EL (cell line): ENCODE data around the gene CELSR1.
"Not testable (repeated sequence)": the region's sequence is repeated elsewhere in the genome, so short reads cannot be mapped to it uniquely, and the experiment has no call there.

Experiments
- DNase-seq: peaks from one replicate; pipeline ENCODE4 v3.0.0-alpha.2; 2016

Gene CELSR1

DNA sequence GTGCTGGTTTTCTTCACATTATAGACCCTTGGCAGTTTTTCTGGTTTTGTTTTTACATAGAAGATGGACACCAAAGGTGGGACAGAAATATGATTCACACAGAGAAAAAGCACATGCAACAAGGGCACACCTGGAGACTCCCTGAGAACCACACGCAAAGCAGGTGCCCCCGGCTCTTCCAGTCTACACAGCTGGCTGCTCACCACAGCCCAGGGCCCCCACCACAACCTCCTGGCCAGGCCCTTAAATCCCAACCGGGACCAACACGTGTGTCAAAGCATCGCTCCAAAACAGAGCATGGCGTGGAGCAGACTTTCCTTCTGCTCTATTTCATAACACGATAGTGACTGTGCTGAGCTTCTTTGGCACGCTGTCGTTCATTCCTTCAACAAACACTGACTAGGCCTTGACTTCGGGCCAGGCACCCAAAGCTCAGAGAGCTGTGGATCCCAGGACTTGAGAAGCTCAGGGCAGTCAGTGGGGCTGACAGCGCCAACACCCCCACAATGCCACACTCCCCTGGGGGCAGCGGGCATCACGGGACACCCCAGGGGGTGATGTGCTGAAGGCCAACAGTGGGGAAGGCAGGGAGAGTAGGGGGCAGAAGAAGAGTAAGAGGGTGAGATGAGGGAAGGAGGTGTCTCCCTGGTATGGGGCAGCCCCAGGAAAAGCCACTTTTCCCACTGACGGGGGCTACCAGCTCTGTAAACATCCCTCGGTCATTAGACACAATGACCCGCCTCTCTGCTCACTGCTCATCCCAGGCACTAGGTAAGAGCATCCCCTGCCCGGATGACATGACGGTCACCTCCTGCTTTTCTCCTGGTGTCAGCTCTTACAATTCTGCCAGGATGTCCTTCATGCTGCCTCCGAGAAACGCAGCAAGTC, 26.0 kb downstream of the CELSR1 start:
- no peak for DNase-seq

GRCh38 chr22:46509416-46510089, 27.9 kb downstream of the CELSR1 start:
- DNase-seq, result no peak

- DNase-seq, result no peak
Measured at GRCh38 chr22:46508491-46508999, 28.9 kb downstream of the CELSR1 start.

DNA sequence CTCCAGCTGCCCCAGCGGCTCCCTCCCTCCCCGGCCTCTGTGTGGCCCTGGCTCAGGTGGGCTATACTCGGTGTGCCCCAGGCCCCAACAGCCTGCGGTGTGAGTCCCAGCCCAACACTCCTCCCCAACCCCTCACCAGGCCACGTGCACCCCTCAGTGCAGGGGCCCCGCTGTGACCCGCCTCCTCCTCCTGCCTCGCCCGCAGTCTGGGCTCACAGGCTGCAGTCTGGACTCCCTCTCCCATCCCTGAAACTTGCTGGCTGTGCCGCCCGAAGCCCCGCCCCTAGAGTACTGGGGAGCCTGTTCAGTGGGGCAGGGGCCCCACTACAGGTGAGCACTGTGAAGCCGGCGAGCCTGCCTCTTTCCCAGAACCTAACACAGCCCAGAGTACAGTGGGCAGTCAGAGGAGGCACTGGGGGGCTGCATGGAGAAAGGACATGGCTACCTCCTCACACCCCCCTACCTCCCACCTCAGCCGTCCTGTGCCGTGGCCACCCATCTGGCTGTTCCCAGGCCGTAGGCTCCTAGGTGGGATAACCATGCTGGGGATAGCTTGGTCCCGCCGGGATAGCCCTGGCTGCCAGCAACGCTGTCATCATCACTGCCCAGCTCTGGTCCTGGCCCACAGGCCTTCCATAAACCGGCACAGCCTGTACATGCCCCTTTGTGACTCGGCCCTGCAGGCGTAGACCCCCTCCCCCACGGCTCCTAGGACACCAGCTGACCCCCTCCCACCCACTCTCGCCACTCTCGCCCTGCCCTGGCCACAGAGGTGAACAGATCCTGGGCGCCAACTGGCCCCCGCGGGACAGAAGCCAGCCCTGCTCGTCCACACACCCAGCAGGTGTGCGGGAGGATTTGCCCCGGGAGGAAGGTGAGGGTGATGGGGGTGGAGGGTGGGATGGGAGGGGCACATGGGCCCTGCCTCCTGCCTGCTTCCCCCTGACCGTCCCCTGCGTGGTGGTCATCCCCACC, 29.7 kb downstream of the CELSR1 start:
- no peak for DNase-seq

DNA sequence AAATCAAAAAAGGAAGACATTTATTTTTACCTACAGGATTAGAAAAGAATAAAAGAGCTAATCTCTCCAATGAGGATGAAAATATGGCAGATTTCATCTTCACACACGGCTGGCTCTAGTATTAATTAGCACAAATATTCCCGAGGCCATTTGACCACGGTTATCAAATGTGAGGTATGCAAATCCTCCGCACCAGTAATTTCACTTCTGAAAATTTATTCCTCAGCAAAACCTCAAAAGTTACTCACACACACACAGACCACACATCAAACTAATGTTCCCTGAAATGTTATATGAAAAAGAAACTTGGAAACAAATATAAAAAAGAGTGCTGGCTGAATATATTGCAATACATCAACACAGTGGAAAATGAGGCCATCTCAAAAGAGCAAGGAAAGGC, 32.8 kb downstream of the CELSR1 start:
- DNase-seq, result no peak

- no peak for DNase-seq
Measured at GRCh38 chr22:46502440-46503175, 34.8 kb downstream of the CELSR1 start.

- DNase-seq, result peak; percentile 70
Measured at GRCh38 chr22:46501701-46502100, 35.7 kb downstream of the CELSR1 start.

DNA sequence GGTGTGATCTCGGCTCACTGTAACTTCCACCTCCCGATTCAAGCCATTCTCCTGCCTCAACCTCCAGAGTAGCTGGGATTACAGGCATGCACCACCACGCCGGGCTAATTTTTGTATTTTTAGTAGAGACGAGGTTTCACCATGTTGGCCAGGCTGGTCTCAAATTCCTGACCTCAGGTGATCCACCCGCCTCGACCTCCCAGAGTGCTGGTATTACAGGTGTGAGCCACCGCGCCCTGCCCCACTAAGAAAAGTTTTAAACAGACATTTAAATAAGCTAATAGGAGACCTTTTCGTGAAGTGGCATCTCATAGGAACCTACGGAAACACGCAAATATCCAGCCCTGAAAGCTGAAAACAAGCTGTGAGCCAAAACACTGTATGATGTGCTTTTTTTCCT, 36.2 kb downstream of the CELSR1 start:
- DNase-seq, result not testable (repeated sequence)

- no peak for DNase-seq
Measured at GRCh38 chr22:46500201-46500600, 37.2 kb downstream of the CELSR1 start.

- DNase-seq, result no peak
Measured at GRCh38 chr22:46499805-46500189, 37.6 kb downstream of the CELSR1 start.

GRCh38 chr22:46491946-46492345, 45.5 kb downstream of the CELSR1 start:
- DNase-seq, result peak; percentile 45

DNA sequence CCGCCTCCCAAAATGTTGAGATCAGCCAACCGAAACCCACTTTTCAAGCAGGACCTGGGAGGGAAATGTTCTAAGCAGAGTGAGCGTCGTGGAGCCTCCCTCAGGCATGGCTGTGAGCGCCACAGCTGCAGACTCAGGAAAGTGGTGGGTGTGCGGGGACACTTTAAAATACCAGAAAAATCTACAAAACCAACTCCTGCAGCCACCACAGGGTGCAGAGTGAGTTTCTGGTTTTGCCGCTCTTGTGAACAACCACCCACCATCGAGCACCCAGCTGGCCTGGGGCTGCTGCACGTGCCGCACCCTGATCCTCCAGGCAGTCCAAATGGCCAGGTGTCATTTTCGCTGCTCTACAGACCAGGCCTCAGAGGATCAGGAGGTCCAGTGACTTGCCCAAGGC, 46.9 kb downstream of the CELSR1 start:
- DNase-seq, result no peak

DNA sequence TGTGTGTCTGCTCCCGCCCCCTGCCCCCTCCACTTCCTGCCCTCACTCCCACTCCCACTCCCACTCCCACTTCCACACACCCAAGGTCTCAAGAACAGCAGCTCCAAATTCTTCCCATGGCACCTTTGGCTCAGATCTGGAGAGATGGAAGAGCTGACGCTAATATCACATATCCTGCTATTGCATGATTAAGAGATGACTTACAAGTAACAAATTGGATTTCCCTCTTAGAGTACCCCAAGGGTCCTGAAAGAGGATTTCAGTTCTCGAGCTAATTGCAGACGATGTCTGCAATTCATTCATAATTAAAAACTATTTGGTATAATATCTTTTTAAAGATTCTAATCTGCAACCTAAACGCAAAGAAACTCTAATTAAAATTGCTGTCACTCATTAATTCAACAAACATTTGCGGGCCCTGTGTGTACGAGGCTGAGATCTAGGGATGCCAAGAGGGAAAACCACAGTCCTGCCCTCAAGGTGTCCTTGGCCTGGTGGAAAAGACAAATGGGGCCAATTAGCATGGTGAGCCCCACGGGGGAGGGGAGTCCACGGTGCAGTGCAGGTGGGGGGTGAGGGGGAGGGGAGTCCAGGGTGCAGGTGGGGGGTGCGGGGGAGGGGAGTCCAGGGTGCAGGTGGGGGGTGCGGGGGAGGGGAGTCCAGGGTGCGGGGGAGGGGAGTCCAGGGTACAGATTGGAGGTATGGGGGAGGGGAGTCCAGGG, 50.3 kb downstream of the CELSR1 start:
- DNase-seq, result no peak

DNA sequence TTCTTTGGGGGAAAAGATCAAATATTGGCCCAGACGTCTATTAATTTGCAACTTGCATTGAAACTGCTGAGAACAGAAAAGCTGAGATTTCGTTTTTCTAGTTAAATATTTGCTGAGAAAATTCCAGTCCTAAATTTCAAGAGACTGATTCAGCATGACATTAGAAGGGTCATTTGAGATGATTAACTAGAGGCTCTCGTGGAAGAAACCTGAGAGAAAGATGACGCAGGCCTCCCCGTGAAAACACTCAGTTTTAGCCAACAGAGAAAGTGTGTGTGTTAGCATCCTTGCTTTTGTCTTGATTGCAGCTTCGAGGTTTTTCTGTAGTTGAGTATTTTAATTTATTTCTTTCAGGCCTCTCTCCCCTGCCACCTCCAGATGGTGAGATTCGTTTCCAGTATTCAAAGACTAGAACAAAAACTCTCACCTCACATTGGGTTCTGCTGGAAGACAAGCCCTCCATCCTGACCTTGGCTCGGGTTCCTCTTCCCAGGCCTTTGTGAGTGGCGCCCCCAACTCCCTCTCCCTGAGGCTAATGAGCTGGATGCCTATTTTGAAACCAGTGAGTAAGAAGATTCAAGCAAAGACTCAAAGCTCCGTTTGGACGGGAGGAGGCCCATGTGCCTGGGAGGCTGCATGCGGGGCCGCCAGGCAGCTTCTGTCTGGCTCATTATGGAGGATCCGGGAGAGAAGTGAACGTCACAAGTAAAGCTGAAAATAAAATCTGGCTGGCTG, 52.4 kb downstream of the CELSR1 start:
- DNase-seq, result peak; percentile 40

- DNase-seq, result no peak
Measured at GRCh38 chr22:46484156-46484860, 53.1 kb downstream of the CELSR1 start.

DNA sequence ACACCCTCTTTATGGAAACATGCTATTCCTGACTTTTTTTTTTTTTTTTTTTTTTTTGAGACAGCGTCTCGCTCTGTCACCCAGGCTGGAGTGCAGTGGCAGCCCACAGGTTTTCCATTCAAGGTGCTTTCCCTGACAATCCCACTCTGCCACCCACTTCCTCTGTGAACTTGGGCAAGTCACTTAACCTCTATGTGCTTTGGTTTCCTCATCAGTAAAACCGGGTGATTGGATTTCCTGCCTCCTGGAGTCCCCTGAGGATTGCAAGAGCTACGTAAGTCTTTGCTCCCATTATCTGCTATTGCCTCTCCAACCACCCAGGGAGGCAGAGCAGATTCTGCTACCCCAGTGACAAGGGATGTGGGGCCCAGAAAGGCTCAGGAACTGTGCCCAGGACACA, 54.1 kb downstream of the CELSR1 start:
- no peak for DNase-seq

DNA sequence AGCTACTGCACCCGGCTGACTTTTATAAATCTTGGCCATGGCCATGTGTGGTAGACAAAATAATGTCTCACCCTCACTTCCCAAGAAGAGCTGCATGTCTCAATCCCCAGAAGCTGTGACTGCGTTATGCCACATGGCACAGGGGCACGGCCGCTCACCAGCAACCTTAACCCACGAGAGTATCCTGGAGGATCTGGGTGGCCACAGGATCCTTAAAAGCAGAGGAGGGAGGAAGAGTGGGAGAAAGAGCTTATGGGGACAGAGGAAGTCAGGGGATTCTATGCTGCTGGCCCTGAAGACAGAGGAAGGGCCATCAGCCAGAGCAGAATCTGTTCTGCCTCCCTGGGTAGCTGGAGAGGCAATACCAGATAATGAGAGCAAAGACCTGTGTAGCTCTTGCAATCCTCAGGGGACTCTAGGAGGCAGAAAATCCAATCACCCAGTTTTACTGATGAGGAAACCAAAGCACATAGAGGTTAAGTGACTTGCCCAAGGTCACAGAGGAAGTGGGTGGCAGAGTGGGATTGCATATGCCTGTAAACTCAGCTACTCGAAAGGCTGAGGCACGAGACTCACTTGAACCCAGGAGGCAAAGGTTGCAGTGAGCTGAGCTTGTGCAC, 55.3 kb downstream of the CELSR1 start:
- DNase-seq, result no peak

DNA sequence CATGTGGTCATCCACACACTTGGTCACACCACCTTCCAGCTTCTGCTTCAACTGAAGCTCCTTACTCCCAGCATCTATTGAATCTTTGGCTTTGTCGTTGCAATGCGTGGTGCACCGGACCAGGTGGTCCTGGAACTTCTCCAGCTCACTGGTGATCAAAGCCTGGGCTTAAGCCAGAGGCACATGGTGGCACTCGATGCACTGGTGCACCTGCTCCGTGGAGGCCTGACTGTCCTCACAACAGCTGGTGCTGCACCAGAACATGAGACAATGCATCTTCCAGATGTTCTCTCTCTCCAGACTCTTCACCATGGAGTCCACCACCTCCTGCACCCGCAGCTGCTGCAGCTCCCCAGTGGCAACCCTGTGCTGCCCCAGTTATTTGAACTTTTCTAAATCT, 56.0 kb downstream of the CELSR1 start:
- DNase-seq, result no peak

- no peak for DNase-seq
Measured at GRCh38 chr22:46480396-46480795, 57.0 kb downstream of the CELSR1 start.

GRCh38 chr22:46479046-46479445, 58.4 kb downstream of the CELSR1 start:
- no peak for DNase-seq
